ENCODE results near the gene EMX1.

Gene EMX1

DNA sequence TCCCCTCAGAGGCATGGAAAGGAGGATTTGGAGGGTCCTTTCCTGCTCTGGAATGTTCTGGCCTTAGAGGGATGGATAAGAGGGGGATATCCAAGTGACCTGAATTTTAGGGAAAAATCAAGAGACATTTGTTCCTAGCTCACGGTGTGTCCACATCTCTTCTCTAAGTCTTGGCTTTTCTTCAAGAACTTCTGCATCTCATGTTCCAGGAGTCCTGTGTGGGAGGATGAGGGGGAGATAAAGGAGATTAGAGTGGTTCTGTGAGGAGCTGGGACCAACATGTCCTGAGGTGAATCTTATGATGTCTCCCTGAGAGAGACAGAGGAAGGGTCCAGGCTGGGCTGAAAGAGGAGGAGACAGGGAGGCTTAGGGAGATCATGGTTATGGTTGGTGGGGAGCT, 11.7 kb downstream of the EMX1 start:
- H3K56ac ChIP-seq (ENCODE audit: low read length), result no peak overlapping the region
- H3K36me3 ChIP-seq (ENCODE audit: control insufficient read depth, insufficient read depth, low read length), result no peaks in the 10 kb centered on the region
- WGBS (ENCODE audit: extremely low coverage, insufficient coverage, low lambda C conversion rate), result no CpG with 5 or more reads among the region's 1 CpG
- no peak overlapping the region for H2BK120ac ChIP-seq (ENCODE audit: low read depth, low read length)
- H4K5ac ChIP-seq (ENCODE audit: low read length), result no peak overlapping the region
- no peak overlapping the region for H3K4me3 ChIP-seq (ENCODE audit: low read length)
- no peak overlapping the region for H2BK15ac ChIP-seq (replicated peaks; ENCODE audit: low read depth)
- H3K79me2 ChIP-seq (ENCODE audit: control insufficient read depth, insufficient read depth, low read length), result no peaks in the 10 kb centered on the region
- no peaks in the 10 kb centered on the region for H3K79me1 ChIP-seq (ENCODE audit: low read length)
- H3K4me2 ChIP-seq (ENCODE audit: low read length), result no peak overlapping the region
- H3K9ac ChIP-seq (ENCODE audit: low read length), result no peak overlapping the region
- peaks cover 39% of the 10 kb centered on the region for H3K27me3 ChIP-seq (ENCODE audit: insufficient read depth, low read length, poor library complexity)
- no peak overlapping the region for H3K27ac ChIP-seq (ENCODE audit: low read depth, low read length)
- no peak overlapping the region for H3K4ac ChIP-seq (ENCODE audit: low read depth, low read length)
- no peak for DNase-seq
- H3K23ac ChIP-seq (ENCODE audit: low read length), result no peak overlapping the region
- H2BK5ac ChIP-seq (ENCODE audit: low read length), result no peak overlapping the region
- no peak overlapping the region for H3K18ac ChIP-seq (ENCODE audit: low read length)
- no peak overlapping the region for H4K8ac ChIP-seq (ENCODE audit: low read depth, low read length)
- no peaks in the 10 kb centered on the region for H3K4me1 ChIP-seq (ENCODE audit: control insufficient read depth, low read depth, low read length)
- H2AK5ac ChIP-seq (ENCODE audit: low read length), result no peak overlapping the region

GRCh38 chr2:72931280-72931910, 14.1 kb downstream of the EMX1 start:
- Histone ChIP-seq H4K5ac (ENCODE audit: low read length) (no peak overlapping the region), H3K18ac (ENCODE audit: low read length) (no peak overlapping the region), H2AK5ac (ENCODE audit: low read length) (no peak overlapping the region), H3K56ac (ENCODE audit: low read length) (no peak overlapping the region), H3K4me3 (ENCODE audit: low read length) (no peak overlapping the region), H3K27ac (ENCODE audit: low read depth, low read length) (no peak overlapping the region), H2BK15ac (replicated peaks; ENCODE audit: low read depth) (no peak overlapping the region), H3K4me1 (ENCODE audit: control insufficient read depth, low read depth, low read length) (no peaks in the 10 kb centered on the region), H3K23ac (ENCODE audit: low read length) (no peak overlapping the region), H3K79me2 (ENCODE audit: control insufficient read depth, insufficient read depth, low read length) (no peaks in the 10 kb centered on the region), H2BK5ac (ENCODE audit: low read length) (no peak overlapping the region), H3K27me3 (ENCODE audit: insufficient read depth, low read length, poor library complexity) (peaks cover 21% of the 10 kb centered on the region), H3K79me1 (ENCODE audit: low read length) (no peaks in the 10 kb centered on the region), H2BK120ac (ENCODE audit: low read depth, low read length) (no peak overlapping the region), H3K36me3 (ENCODE audit: control insufficient read depth, insufficient read depth, low read length) (no peaks in the 10 kb centered on the region), H3K4ac (ENCODE audit: low read depth, low read length) (no peak overlapping the region), H4K8ac (ENCODE audit: low read depth, low read length) (no peak overlapping the region), H3K4me2 (ENCODE audit: low read length) (no peak overlapping the region), H3K9ac (ENCODE audit: low read length) (no peak overlapping the region)
- DNase-seq, result no peak
- no CpG with 5 or more reads among the region's 14 CpGs for WGBS (ENCODE audit: extremely low coverage, insufficient coverage, low lambda C conversion rate)

DNA sequence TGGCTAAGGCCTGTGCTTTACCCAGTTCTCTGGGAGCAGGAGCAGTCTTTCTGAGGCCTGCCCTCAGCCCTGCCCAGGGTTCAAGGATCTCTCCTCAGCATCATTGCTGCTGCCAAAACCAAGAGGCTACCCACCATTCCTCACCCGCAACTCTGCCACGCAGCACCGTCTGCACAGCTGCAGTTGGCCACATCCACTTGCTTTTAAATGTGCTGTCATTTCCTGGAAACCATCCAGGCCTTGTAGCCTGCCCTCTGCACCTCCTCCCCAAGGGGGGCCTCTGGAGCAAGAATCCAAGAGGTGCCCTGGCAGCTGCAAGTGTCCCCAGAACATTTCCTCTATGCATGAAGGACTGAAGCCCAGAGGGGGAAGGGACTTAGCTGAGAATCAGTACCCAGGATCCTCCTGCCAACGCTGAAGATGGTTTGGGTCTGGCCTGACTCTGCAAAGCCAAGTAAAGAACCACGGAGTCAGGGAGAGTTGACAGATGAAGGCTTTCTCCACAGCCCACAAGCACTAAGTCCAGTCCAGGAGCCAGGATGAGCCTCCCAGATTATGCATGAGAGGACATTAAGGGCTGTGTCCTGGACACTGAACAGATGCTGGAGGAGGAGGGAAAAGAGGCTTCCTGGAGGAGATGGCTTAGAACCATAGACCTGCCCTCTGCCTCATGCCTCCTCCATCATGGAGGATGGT, 14.9 kb downstream of the EMX1 start:
- no peaks in the 10 kb centered on the region for H3K79me2 ChIP-seq (ENCODE audit: control insufficient read depth, insufficient read depth, low read length)
- H4K8ac ChIP-seq (ENCODE audit: low read depth, low read length), result no peak overlapping the region
- no peak overlapping the region for H3K9ac ChIP-seq (ENCODE audit: low read length)
- H2BK15ac ChIP-seq (replicated peaks; ENCODE audit: low read depth), result no peak overlapping the region
- H3K23ac ChIP-seq (ENCODE audit: low read length), result no peak overlapping the region
- H3K4me3 ChIP-seq (ENCODE audit: low read length), result no peak overlapping the region
- DNase-seq, result no peak
- H3K27ac ChIP-seq (ENCODE audit: low read depth, low read length), result no peak overlapping the region
- H4K5ac ChIP-seq (ENCODE audit: low read length), result no peak overlapping the region
- peaks cover 14% of the 10 kb centered on the region for H3K27me3 ChIP-seq (ENCODE audit: insufficient read depth, low read length, poor library complexity)
- no peak overlapping the region for H3K56ac ChIP-seq (ENCODE audit: low read length)
- H3K4me1 ChIP-seq (ENCODE audit: control insufficient read depth, low read depth, low read length), result no peaks in the 10 kb centered on the region
- H3K4ac ChIP-seq (ENCODE audit: low read depth, low read length), result no peak overlapping the region
- H2BK5ac ChIP-seq (ENCODE audit: low read length), result no peak overlapping the region
- H2AK5ac ChIP-seq (ENCODE audit: low read length), result no peak overlapping the region
- H3K18ac ChIP-seq (ENCODE audit: low read length), result no peak overlapping the region
- no peaks in the 10 kb centered on the region for H3K36me3 ChIP-seq (ENCODE audit: control insufficient read depth, insufficient read depth, low read length)
- no peak overlapping the region for H2BK120ac ChIP-seq (ENCODE audit: low read depth, low read length)
- no CpG with 5 or more reads among the region's 5 CpGs for WGBS (ENCODE audit: extremely low coverage, insufficient coverage, low lambda C conversion rate)
- H3K79me1 ChIP-seq (ENCODE audit: low read length), result no peaks in the 10 kb centered on the region
- H3K4me2 ChIP-seq (ENCODE audit: low read length), result no peak overlapping the region

GRCh38 chr2:72932805-72933204, 15.5 kb downstream of the EMX1 start:
- Histone ChIP-seq H3K9ac (ENCODE audit: low read length) (no peak overlapping the region), H4K8ac (ENCODE audit: low read depth, low read length) (no peak overlapping the region), H3K23ac (ENCODE audit: low read length) (no peak overlapping the region), H3K36me3 (ENCODE audit: control insufficient read depth, insufficient read depth, low read length) (no peaks in the 10 kb centered on the region), H3K79me1 (ENCODE audit: low read length) (no peaks in the 10 kb centered on the region), H2BK15ac (replicated peaks; ENCODE audit: low read depth) (no peak overlapping the region), H3K56ac (ENCODE audit: low read length) (no peak overlapping the region), H3K4me2 (ENCODE audit: low read length) (no peak overlapping the region), H4K5ac (ENCODE audit: low read length) (no peak overlapping the region), H3K4me1 (ENCODE audit: control insufficient read depth, low read depth, low read length) (no peaks in the 10 kb centered on the region), H2AK5ac (ENCODE audit: low read length) (no peak overlapping the region), H3K27ac (ENCODE audit: low read depth, low read length) (no peak overlapping the region), H3K27me3 (ENCODE audit: insufficient read depth, low read length, poor library complexity) (peaks cover 10% of the 10 kb centered on the region), H2BK5ac (ENCODE audit: low read length) (no peak overlapping the region), H3K79me2 (ENCODE audit: control insufficient read depth, insufficient read depth, low read length) (no peaks in the 10 kb centered on the region), H3K4ac (ENCODE audit: low read depth, low read length) (no peak overlapping the region), H2BK120ac (ENCODE audit: low read depth, low read length) (no peak overlapping the region), H3K4me3 (ENCODE audit: low read length) (no peak overlapping the region), H3K18ac (ENCODE audit: low read length) (no peak overlapping the region)
- WGBS (ENCODE audit: extremely low coverage, insufficient coverage, low lambda C conversion rate), result no CpG with 5 or more reads among the region's 4 CpGs
- no peak for DNase-seq

DNA sequence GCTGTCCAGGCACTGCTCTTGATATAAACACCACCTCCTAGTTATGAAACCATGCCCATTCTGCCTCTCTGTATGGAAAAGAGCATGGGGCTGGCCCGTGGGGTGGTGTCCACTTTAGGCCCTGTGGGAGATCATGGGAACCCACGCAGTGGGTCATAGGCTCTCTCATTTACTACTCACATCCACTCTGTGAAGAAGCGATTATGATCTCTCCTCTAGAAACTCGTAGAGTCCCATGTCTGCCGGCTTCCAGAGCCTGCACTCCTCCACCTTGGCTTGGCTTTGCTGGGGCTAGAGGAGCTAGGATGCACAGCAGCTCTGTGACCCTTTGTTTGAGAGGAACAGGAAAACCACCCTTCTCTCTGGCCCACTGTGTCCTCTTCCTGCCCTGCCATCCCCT, 15.9 kb downstream of the EMX1 start:
- Histone ChIP-seq H3K79me2 (ENCODE audit: control insufficient read depth, insufficient read depth, low read length) (no peaks in the 10 kb centered on the region), H2BK120ac (ENCODE audit: low read depth, low read length) (no peak overlapping the region), H3K18ac (ENCODE audit: low read length) (no peak overlapping the region), H3K4ac (ENCODE audit: low read depth, low read length) (no peak overlapping the region), H3K4me2 (ENCODE audit: low read length) (no peak overlapping the region), H3K9ac (ENCODE audit: low read length) (no peak overlapping the region), H3K4me3 (ENCODE audit: low read length) (no peak overlapping the region), H3K23ac (ENCODE audit: low read length) (no peak overlapping the region), H3K36me3 (ENCODE audit: control insufficient read depth, insufficient read depth, low read length) (no peaks in the 10 kb centered on the region), H3K27ac (ENCODE audit: low read depth, low read length) (no peak overlapping the region), H3K4me1 (ENCODE audit: control insufficient read depth, low read depth, low read length) (no peaks in the 10 kb centered on the region), H2BK15ac (replicated peaks; ENCODE audit: low read depth) (no peak overlapping the region), H3K56ac (ENCODE audit: low read length) (no peak overlapping the region), H4K5ac (ENCODE audit: low read length) (no peak overlapping the region), H2BK5ac (ENCODE audit: low read length) (no peak overlapping the region), H2AK5ac (ENCODE audit: low read length) (no peak overlapping the region), H4K8ac (ENCODE audit: low read depth, low read length) (no peak overlapping the region), H3K27me3 (ENCODE audit: insufficient read depth, low read length, poor library complexity) (peaks cover 10% of the 10 kb centered on the region), H3K79me1 (ENCODE audit: low read length) (no peaks in the 10 kb centered on the region)
- whole genome bisulfite sequencing (ENCODE audit: extremely low coverage, insufficient coverage, low lambda C conversion rate), result no CpG with 5 or more reads among the region's 5 CpGs
- no peak for DNase-seq

Data from mesendoderm (in vitro differentiated cells).